RPMI8226 (cell line): ENCODE measurements around the gene RBMS1.

Experiments
- DNase-seq: peaks from one replicate; pipeline ENCODE4 v3.0.0-alpha.2; 2015

RBMS1 gene

GRCh38 chr2:160493227-160494028 is at the start of gene RBMS1:
RBMS1 (minus strand) TSS chr2:160493807; CDS start chr2:160493363, 444 bp downstream.
- DNase-seq = peak; percentile 67

- DNase-seq = no peak
Observed at GRCh38 chr2:160541745-160542144, 48.1 kb upstream of the RBMS1 start.

GRCh38 chr2:160538559-160539355 is 45.1 kb upstream of the RBMS1 start:
- DNase-seq = no peak

- no peak for DNase-seq
Observed at GRCh38 chr2:160538115-160538514, 44.5 kb upstream of the RBMS1 start.

- no peak for DNase-seq
Observed at GRCh38 chr2:160534996-160535395, 41.4 kb upstream of the RBMS1 start.

- no peak for DNase-seq
Observed at GRCh38 chr2:160534249-160534648, 40.6 kb upstream of the RBMS1 start.

- no peak for DNase-seq
Observed at GRCh38 chr2:160533482-160533881, 39.9 kb upstream of the RBMS1 start.

- DNase-seq = no peak
Observed at GRCh38 chr2:160532388-160532787, 38.8 kb upstream of the RBMS1 start.

- no peak for DNase-seq
Observed at GRCh38 chr2:160522951-160523710, 29.5 kb upstream of the RBMS1 start.

GRCh38 chr2:160517731-160518130 is 24.1 kb upstream of the RBMS1 start:
- DNase-seq = no peak

- no peak for DNase-seq
Observed at GRCh38 chr2:160516547-160517365, 23.1 kb upstream of the RBMS1 start.

GRCh38 chr2:160515120-160515519 is 21.5 kb upstream of the RBMS1 start:
- no peak for DNase-seq

GRCh38 chr2:160513120-160513519 is 19.5 kb upstream of the RBMS1 start:
- no peak for DNase-seq

- no peak for DNase-seq
Observed at GRCh38 chr2:160512491-160512890, 18.9 kb upstream of the RBMS1 start.

- DNase-seq = no peak
Observed at GRCh38 chr2:160510617-160511016, 17.0 kb upstream of the RBMS1 start.

GRCh38 chr2:160509016-160509415 is 15.4 kb upstream of the RBMS1 start:
- no peak for DNase-seq

- DNase-seq = no peak
Observed at GRCh38 chr2:160507464-160507863, 13.9 kb upstream of the RBMS1 start.

GRCh38 chr2:160507046-160507407 is 13.4 kb upstream of the RBMS1 start:
- DNase-seq = no peak

- no peak for DNase-seq
Observed at GRCh38 chr2:160506371-160507045, 12.9 kb upstream of the RBMS1 start.

GRCh38 chr2:160505256-160505655 is 11.6 kb upstream of the RBMS1 start:
- DNase-seq = no peak

GRCh38 chr2:160502478-160502877 is 8.9 kb upstream of the RBMS1 start:
- DNase-seq = no peak

- DNase-seq = no peak
Observed at GRCh38 chr2:160501370-160501769, 7.8 kb upstream of the RBMS1 start.
